ENCODE measurements around the gene MS4A4A. TPM values are rescaled to one million over a fixed set of nuclear protein-coding genes. Genes with fewer than 3 reads are reported as not detected.

Gene MS4A4A
- total and polyA plus RNA-seq, 9 of the 15 experiments (the other 6 are each of a cell fraction or from before 2014, with no cell fraction given): 0.77 to 41.4 (median 10.1) TPM

GRCh38 chr11:60334005-60334620 is 53.6 kb downstream of the MS4A4A start:
- Histone ChIP-seq H3K4me3 (no peak overlapping the region), H3K4me2 (ENCODE audit: insufficient read depth, low read length) (peak overlapping the region; percentile 51), H3K9ac (ENCODE audit: insufficient read depth in 1 of 2, low read depth in 2 of 2, low read length in 2 of 2) (no peak overlapping the region; a peak in 1 of 4 replicates), H2AFZ (ENCODE audit: low read depth, low read length) (peak overlapping the region; percentile 78), H3K36me3 (ENCODE audit: control insufficient read depth, insufficient read depth, low read length) (no peaks in the 10 kb centered on the region), H3K79me2 (ENCODE audit: control insufficient read depth, insufficient read depth, low read length) (no peaks in the 10 kb centered on the region), H4K20me1 (replicated peaks; ENCODE audit: control insufficient read depth, insufficient read depth, low read length) (no peaks in the 10 kb centered on the region), H3K4me1 (replicated peaks in 1 of 2; ENCODE audit: control insufficient read depth in 2 of 2, insufficient read depth in 2 of 2, low read length in 2 of 2) (no peaks in the 10 kb centered on the region; a peak in 1 of 5 replicates), H3K9me3 (replicated peaks; ENCODE audit: control insufficient read depth, insufficient read depth, low read depth, low read length) (no peaks in the 10 kb centered on the region), H3K27me3 (ENCODE audit: control insufficient read depth in 2 of 2, insufficient read depth in 2 of 2, low read length in 2 of 2) (no peaks in the 10 kb centered on the region), H3K27ac (ENCODE audit: extremely low read depth, low read depth, low read length) (no peak overlapping the region), H3K9me1 (ENCODE audit: control insufficient read depth, insufficient read depth, low read length) (no peaks in the 10 kb centered on the region)
- 0% methylated on average over 2 of the region's 2 CpGs for WGBS (ENCODE audit: insufficient coverage, low coverage, missing lambda C conversion rate)
- peak; percentile 58 to 74 (median 62) for DNase-seq (ENCODE audit: extremely low read depth in 1 of 4, low spot score in 3 of 4)
- ATAC-seq: peak; percentile 87
- TF ChIP-seq NFE2 (IDR thresholded peaks at IDR 0.05; ENCODE audit: low read depth) (no peak), ARID1B (IDR thresholded peaks at IDR 0.05) (no peak), TRIM24 (IDR thresholded peaks at IDR 0.05) (no peak), REST (IDR thresholded peaks at IDR 0.05; ENCODE audit: borderline replicate concordance) (peak; percentile 14; the same call in 1 of the 2 replicates), REST (CRISPR knock-in tag; IDR thresholded peaks at IDR 0.05; ENCODE audit: low read depth) (no peak), PREB (CRISPR knock-in tag; IDR thresholded peaks at IDR 0.05) (no peak), CTCF (IDR thresholded peaks at IDR 0.05 in 2 of 3, conservative IDR thresholded peaks at IDR 0.05 in 1 of 3; ENCODE audit: insufficient read depth in 2 of 3, low read depth in 1 of 3, low read length in 3 of 3) (peak; percentile 72 to 75 (median 72)), RAD21 (CRISPR knock-in tag; conservative IDR thresholded peaks at IDR 0.05 in 1 of 2, IDR thresholded peaks at IDR 0.05 in 1 of 2) (peak; percentile 16 to 42; a peak in 2 of 4 replicates), ERF (CRISPR knock-in tag; IDR thresholded peaks at IDR 0.05) (no peak), PHB2 (IDR thresholded peaks at IDR 0.05; ENCODE audit: low read depth) (no peak)
- intact Hi-C loops (cut with micrococcal nuclease): loop anchor here (5.0 to 10.0 kb wide), 2 partner anchors 283 to 519 kb away; partner anchors contain the start of gene MRPL16
- POLR2A ChIA-PET: no interaction called here
- peak; percentile 77 for FAIRE-seq
- no TSS peak for BruUV-seq (replicated peaks)
- CTCF ChIA-PET (ENCODE audit: low intra/inter-chr PET ratio): interaction anchor here (0.7 to 1.5 kb wide), 3 partner anchors 152 to 285 kb away, joined by 3 to 4 read pairs (median 3); no protein-coding TSS in a partner anchor
- in situ Hi-C loops (cut with MboI): no loop called here
